Sigmoid colon (tissue), 4 donors: ENCODE measurements around the gene EEIG1.

ENCODE experiments used
- EP300 ChIP-seq, 4 donors: sonication (generic); formaldehyde crosslinking; IDR thresholded peaks; one replicate each; pipeline ENCODE4 v1.6.1; 2017; ENCODE audit warnings: antibody characterized with exemption in 4 of 4
- POLR2A ChIP-seq, 2 donors: fragments of 450-650 bp; IDR thresholded peaks; one replicate each; pipeline ENCODE4 v1.6.1; 2016; ENCODE audit warnings: antibody characterized with exemption in 2 of 2, mild to moderate bottlenecking in 2 of 2, moderate library complexity in 2 of 2
- POLR2AphosphoS5 ChIP-seq, 4 donors: sonication (generic); formaldehyde crosslinking; IDR thresholded peaks; one replicate each; pipeline ENCODE4 v1.6.1; 2017; ENCODE audit warnings: antibody characterized with exemption in 4 of 4
- TF ChIP-seq, protein P1 (sequence below), 4 experiments: fragments of 450-650 bp in 3 of 4; fragments of 200-600 bp in 1 of 4; IDR thresholded peaks; one replicate each; pipeline ENCODE4 v1.5.1; 2016 to 2019; ENCODE audit warnings: antibody characterized with exemption in 4 of 4, mild to moderate bottlenecking in 3 of 4, moderate library complexity in 2 of 4

DNA sequence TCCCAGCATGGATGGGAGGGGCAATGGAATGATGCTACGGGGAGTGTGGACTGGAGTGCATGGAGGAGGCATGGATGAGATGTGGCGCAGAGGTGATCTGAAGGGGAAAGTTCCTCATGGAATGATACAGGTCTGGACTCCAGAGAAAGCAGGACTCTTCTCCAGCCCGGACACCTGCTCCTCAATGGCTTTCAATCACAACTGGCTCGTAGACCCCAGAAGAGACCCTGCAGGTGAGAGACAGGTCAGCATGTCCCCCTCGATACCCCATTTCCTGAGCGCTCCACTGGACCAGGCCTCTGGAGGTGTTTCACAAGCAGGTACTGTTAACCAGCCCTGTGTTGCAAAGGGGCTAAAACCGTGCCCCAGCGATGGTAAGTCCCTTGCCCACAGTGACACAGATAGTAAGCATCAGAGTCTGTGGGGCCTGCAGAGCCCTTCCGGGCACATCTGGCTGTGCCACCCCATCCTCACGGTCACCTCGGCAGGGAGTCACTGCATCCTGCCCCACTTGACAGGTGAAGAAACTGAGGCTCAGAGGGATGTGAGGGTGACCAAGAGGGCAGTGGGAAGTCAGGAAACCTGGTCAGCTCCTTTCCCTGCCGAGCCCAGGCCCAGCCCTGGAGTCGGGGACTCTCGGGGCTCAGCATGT lies 37.7 kb downstream of the EEIG1 start:
- TF ChIP-seq EP300 (IDR thresholded peaks at IDR 0.05) (no peak), POLR2A (IDR thresholded peaks at IDR 0.05) (no peak), POLR2AphosphoS5 (IDR thresholded peaks at IDR 0.05) (no peak)
- TF ChIP-seq, protein P1, sequence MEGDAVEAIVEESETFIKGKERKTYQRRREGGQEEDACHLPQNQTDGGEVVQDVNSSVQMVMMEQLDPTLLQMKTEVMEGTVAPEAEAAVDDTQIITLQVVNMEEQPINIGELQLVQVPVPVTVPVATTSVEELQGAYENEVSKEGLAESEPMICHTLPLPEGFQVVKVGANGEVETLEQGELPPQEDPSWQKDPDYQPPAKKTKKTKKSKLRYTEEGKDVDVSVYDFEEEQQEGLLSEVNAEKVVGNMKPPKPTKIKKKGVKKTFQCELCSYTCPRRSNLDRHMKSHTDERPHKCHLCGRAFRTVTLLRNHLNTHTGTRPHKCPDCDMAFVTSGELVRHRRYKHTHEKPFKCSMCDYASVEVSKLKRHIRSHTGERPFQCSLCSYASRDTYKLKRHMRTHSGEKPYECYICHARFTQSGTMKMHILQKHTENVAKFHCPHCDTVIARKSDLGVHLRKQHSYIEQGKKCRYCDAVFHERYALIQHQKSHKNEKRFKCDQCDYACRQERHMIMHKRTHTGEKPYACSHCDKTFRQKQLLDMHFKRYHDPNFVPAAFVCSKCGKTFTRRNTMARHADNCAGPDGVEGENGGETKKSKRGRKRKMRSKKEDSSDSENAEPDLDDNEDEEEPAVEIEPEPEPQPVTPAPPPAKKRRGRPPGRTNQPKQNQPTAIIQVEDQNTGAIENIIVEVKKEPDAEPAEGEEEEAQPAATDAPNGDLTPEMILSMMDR (IDR thresholded peaks at IDR 0.05), result no peak
